C4-2B (cell line): ENCODE data around the gene TRAK1.

Experiments
- H3K27ac ChIP-seq: fragments of 450-650 bp; 2 replicates; pipeline ENCODE4 v1.5.1; 2017
- CTCF ChIP-seq: fragments of 450-650 bp; conservative IDR thresholded peaks from 2 replicates; pipeline ENCODE4 v1.5.1; 2017; ENCODE audit warnings: mild to moderate bottlenecking
- ZFX ChIP-seq: fragments of 450-650 bp; IDR thresholded peaks from 2 replicates; pipeline ENCODE4 v1.6.1; 2017

Gene TRAK1

DNA sequence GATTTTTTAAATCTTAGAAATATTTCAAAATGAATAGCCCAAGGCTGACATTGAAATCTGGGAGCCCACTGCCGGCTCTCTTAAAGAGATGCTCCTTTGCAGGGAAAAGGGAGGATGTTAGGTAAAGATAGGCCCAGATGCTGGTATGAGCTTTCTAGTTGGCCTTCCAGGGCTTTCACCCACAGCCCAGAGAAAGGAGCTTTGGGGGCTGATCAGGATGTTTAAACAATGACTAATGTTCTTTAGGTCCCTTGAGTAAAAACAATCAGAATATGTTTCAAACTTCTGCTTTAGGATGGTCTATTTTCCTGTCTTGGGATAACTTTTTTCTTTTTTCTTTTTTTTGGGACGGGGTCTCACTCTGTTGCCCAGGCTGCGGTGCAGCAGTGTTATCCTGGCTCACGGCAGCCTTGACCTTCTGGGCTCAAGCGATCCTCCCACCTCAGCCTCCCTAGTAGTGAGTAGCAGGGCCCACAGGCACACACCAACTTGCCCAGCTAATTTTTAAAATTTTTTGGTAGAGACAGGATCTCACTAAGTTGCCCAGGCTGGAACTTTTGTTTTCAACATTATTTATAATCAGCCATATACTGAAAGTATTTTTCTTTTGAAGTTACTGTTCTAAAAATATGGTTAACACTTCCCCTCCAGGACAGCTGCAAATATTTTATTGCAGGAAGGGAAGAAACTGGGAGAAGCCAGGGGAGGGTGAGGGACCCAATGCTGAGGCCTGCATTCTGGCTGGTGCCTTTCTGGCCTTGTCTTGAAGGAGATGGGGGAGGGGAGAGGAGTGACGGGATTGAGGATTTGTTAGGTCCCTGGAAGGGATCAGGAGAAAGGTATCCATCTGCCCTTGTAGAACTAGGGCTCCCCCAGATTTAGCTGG is 70.1 kb downstream of the TRAK1 start:
- H3K27ac ChIP-seq: no peak overlapping the region

DNA sequence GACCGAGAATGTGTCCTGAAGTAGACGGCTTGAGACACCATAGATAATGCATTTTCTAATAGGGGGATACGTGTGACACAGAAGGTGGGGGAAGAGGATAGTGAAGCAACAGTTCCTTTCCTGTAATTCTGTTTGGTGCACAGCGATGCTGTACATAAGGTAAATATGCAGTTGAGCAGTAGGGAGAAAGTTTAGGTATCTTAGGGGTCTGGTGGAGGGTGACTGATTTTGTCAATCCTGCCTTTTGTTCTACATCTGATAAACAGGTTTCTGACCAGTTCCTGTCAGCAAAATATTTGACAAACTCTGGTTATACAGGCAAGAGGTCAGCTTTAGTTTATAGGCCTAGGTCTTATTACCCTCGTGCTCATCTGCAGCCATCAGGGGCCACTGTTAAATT is 71.3 kb downstream of the TRAK1 start:
- H3K27ac ChIP-seq: no peak overlapping the region
- no peak for TF ChIP-seq CTCF
- TF ChIP-seq ZFX: no peak

More for the DNA sequence above, 70.1 kb downstream of the TRAK1 start:
- TF ChIP-seq CTCF: no peak

- no peak overlapping the region for H3K27ac ChIP-seq
- no peak for TF ChIP-seq CTCF
- TF ChIP-seq ZFX: no peak
Measured at GRCh38 chr3:42163622-42164244, 72.6 kb downstream of the TRAK1 start.

GRCh38 chr3:42164656-42165055 is 73.5 kb downstream of the TRAK1 start:
- no peak for TF ChIP-seq ZFX
- TF ChIP-seq CTCF: no peak
- H3K27ac ChIP-seq: no peak overlapping the region

GRCh38 chr3:42165211-42165610 is 74.1 kb downstream of the TRAK1 start:
- no peak for TF ChIP-seq ZFX
- no peak overlapping the region for H3K27ac ChIP-seq

DNA sequence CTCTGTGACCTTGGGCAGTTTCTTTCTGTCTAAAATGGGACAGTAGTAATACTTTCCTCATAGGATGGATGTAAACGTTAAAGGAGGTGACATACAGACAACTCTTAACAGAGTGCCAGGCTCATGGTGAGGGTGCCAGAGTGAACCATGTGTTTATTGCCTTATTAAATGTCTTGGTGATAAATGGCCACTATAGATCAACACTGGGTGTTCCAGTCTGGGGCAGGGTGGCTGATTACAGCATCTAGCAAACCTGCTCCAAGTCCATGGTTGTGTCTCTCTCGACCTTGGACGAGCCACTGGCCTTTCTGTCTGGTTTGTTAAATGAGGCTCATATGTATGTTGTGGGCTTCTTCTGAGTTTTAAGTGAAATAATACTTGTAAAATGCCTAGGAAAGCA is 75.1 kb downstream of the TRAK1 start:
- no peak for TF ChIP-seq ZFX
- no peak for TF ChIP-seq CTCF
- no peak overlapping the region for H3K27ac ChIP-seq

GRCh38 chr3:42166662-42167300 is 75.6 kb downstream of the TRAK1 start:
- no peak for TF ChIP-seq CTCF
- no peak for TF ChIP-seq ZFX
- H3K27ac ChIP-seq: no peak overlapping the region
